Measurements from ENCODE around the gene CD6. TPM values are rescaled to one million over a fixed set of nuclear protein-coding genes. Genes with fewer than 3 reads are reported as not detected.

The CD6 gene
- total and polyA plus RNA-seq, 2 of the 8 experiments (the other 6 are each of a cell fraction or from before 2014, with no cell fraction given): 0.03 TPM; not detected in 1

DNA sequence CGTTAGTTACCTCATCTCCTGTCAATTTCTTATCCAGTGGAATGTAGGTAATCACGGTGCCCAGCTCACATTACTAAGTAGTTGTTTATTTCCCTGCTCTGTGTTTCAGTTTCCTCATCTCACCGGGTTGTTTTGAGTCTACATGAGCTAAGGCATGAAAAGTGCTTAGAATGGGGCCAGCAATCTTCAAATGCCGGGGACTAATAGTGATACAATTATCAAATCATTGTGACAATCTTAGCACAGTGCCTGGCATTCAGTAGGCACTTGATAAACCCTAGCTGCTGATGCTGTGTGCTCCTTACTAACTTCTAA, 77.5 kb downstream of the CD6 start (continued):
- no peak for TF ChIP-seq SIX5 (IDR thresholded peaks at IDR 0.05; ENCODE audit: low read depth, low read length)
- no peak for TF ChIP-seq POU5F1 (IDR thresholded peaks at IDR 0.05; ENCODE audit: low read depth, low read length)
- TF ChIP-seq JUND (IDR thresholded peaks at IDR 0.05; ENCODE audit: low read length): no peak
- no peak for TF ChIP-seq TCF12 (IDR thresholded peaks at IDR 0.05; ENCODE audit: low read depth, low read length)
- no peak for TF ChIP-seq SRF (IDR thresholded peaks at IDR 0.05; ENCODE audit: low read depth, low read length)

All from H1 (cell line).